Activated T-helper 1 cell treated with anti-CD3 and anti-CD28 coated beads, Interleukin-12 subunit alpha, Interleukin-12 subunit beta, Interleukin-2, Interleukin-4 antibody, amounts not matched to agents 30 ng/mL and 10 ng/mL and 1 ng/mL, durations not matched to agents 14 hours and 24 hours and 36 hours (primary cell): ENCODE results near the gene THAP7. TPM values are rescaled to one million over a fixed set of nuclear protein-coding genes. Genes with fewer than 3 reads are reported as not detected.
"Not testable (repeated sequence)": the region's sequence is repeated elsewhere in the genome, so short reads cannot be mapped to it uniquely, and the experiment has no call there.

Experiments used
- DNase-seq: peaks from one replicate; pipeline ENCODE4 v3.0.0; 2021; ENCODE audit warnings: low spot score
- H3K27ac Mint-ChIP-seq: one replicate; pipeline ENCODE4 v1.8.0; 2021; ENCODE audit warnings: mild to moderate bottlenecking, mixed read lengths
- H3K27me3 Mint-ChIP-seq: one replicate; pipeline ENCODE4 v1.8.0; 2022; ENCODE audit warnings: mild to moderate bottlenecking, moderate library complexity, mixed read lengths; ENCODE audit not compliant: insufficient read depth
- H3K36me3 Mint-ChIP-seq: one replicate; pipeline ENCODE4 v1.8.0; 2021; ENCODE audit warnings: low read depth, mixed read lengths
- H3K4me1 Mint-ChIP-seq: one replicate; pipeline ENCODE4 v1.8.0; 2021; ENCODE audit warnings: low read depth, mixed read lengths
- H3K4me3 Mint-ChIP-seq: one replicate; pipeline ENCODE4 v1.8.0; 2021; ENCODE audit warnings: mild to moderate bottlenecking, moderate library complexity, mixed read lengths
- H3K9me3 Mint-ChIP-seq: one replicate; pipeline ENCODE4 v1.8.0; 2021; ENCODE audit warnings: mixed read lengths
- intact Hi-C: fragments of 100-400 bp; cut with micrococcal nuclease; formaldehyde crosslinking; loops from one replicate; pipeline ENCODE4 v1.15.1; 2024
- total RNA-seq: library from RNA; stranded (reverse); gene quantifications from 2 replicates; pipeline ENCODE4 v1.2.3, GENCODE V29; 2022

Gene THAP7
- total RNA-seq, 1 donor from 2014 or later, result 35.1 TPM

DNA sequence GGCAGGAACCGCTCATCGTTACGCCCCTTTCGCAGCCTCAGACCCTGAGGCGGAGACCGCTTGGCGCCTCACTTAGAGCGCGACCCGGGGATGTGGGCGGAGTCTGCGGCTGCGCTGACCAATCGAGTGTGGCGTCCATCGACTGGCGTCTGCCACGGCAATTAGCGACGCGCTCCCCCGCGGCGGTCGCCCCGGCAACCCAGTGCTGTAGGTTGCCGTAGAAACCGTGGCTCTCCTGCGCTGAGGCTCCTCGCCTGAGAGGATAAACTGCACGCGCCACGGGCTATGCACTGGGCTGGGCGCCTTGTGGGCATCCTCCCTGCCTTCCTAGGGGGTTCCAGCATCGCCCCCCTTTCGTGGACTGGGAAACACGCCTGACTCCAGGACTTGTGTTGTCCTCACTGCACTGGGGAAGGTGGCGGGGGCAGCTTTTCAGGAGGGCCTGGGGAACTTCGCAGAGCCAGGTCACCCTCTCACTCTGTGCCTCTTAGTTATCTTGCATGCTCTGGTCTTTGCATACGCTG, 12.3 kb upstream of the THAP7 start:
- Mint-ChIP-seq H3K4me1 (peaks cover 15% of the 10 kb centered on the region), H3K27ac (peak overlapping the region; percentile 63), H3K36me3 (no peaks in the 10 kb centered on the region), H3K27me3 (peaks cover 5% of the 10 kb centered on the region), H3K4me3 (peak overlapping the region; percentile 67), H3K9me3 (no peaks in the 10 kb centered on the region)
- peak; percentile 75 for DNase-seq
- intact Hi-C loops, result loop anchor here (1.0 kb wide), 3 partner anchors 12 to 32 kb away; partner anchors contain the start of genes LRRC74B, LZTR1 and THAP7

DNA sequence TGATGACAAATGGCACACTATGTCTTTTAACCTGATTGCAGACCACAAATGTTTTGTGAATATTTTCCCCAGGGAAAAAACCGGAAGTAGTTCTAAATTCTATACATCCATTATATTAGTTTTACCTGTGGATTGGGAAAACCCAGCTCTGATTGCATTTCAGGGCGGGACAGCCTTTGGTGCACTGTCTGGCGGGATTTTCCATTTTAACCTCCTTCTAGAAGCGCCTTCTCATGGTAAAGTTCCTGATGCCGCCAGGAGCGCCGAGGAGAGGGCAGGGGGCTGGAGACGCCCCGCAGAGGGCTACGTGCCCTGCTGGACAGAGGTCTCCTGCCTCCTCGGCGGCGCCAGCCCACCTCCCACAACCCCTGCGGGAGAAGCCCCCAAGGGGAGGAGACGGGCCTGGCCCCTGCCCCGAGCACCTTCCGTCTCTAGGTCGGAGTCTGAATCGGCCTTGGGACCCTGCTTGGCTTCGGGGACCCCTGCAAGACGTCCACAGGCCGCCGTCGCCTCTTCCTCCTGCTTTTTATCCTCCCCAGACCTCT, 11.8 kb upstream of the THAP7 start:
- DNase-seq, result no peak
- intact Hi-C loops, result loop anchor here (1.0 kb wide), 3 partner anchors 11 to 32 kb away; partner anchors contain the start of genes LRRC74B, LZTR1 and THAP7
- Mint-ChIP-seq H3K4me1 (peaks cover 15% of the 10 kb centered on the region), H3K9me3 (no peaks in the 10 kb centered on the region), H3K4me3 (peak overlapping the region; percentile 67), H3K27me3 (peaks cover 5% of the 10 kb centered on the region), H3K36me3 (no peaks in the 10 kb centered on the region), H3K27ac (peak overlapping the region; percentile 34)

DNA sequence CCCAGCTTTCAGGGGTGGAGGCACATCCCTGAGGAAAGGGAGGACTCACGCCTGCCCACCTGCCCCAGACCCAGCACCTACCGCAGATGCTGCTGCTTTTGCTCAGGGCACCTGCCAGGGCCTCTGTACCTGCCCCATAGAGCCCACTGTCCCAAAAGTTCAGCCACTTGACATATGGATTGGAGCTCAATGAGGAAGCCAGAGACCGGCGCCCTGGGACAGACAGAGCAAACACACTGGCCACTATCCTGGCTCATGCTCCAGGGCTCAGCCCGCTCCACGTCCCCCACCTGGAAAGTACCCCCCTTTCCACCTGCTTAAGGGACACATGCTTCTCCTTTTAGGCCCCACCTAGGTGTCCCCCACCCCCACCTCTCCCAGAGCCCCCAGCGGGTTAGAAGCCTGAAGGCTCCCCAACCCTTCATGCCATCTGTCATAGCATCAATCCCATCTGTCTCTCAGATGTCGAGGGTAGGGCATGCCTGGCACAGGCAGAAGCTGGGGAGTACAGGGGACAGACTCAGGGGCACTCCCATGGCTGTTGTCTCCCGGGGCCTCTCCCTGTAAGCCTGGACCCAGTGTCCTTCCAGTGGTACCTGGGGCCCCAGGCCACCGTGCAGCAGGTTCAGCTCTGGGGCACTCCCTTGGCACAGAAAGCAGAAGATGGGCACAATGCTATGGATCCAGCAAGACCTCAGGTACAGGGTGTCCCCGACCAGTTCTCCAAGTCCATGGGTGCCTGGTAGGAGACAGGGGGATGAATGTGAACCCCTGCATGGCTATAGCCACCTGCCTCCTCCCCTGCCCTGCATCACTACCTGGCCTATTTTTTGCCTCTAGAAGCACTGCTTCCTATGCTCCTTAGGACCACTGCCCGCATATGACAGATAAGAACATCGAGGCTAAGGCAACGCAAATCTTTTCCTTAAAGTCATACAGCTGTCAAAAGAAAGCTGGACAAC, 10.8 kb upstream of the THAP7 start:
- intact Hi-C loops, result no loop called here
- Mint-ChIP-seq H3K27me3 (peaks cover 5% of the 10 kb centered on the region), H3K9me3 (no peaks in the 10 kb centered on the region), H3K4me1 (peaks cover 15% of the 10 kb centered on the region), H3K27ac (no peak overlapping the region), H3K4me3 (no peak overlapping the region), H3K36me3 (no peaks in the 10 kb centered on the region)
- no peak for DNase-seq

DNA sequence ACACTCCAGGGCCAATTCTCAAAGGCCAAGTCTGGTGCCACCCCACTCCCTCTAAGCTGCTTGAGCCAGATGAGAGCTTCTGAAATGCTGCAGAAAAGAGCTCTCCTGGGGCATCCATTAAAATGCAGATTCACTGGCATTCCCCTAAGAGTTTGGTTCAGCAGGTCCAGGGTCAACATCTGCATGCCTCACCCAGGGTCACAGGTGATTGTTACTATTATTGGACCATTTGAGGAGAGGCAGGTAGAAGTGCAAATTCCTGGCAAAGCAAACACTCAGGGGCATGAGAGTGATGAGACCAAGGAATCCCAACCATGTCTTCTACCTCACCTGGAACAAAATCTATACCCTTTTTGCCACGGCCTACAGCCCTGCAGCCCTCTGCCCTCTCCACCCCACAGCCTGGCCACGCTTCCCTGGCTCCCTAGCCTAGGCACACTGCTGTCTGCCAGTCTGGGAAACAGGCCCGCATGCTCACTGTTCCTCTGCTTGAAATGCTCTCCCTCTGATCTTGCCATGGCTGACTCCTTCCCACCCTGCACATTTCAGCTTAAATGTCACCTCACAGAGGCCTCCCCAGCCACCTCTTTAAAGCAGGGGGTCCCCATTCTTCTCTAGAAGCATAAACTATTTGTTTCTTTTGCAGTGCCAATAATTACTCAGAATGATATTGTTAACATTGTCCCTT, 8.7 kb upstream of the THAP7 start:
- Mint-ChIP-seq H3K27me3 (peaks cover 11% of the 10 kb centered on the region), H3K36me3 (no peaks in the 10 kb centered on the region), H3K9me3 (no peaks in the 10 kb centered on the region), H3K27ac (no peak overlapping the region), H3K4me1 (peaks cover 15% of the 10 kb centered on the region), H3K4me3 (no peak overlapping the region)
- no peak for DNase-seq
- intact Hi-C loops, result no loop called here

DNA sequence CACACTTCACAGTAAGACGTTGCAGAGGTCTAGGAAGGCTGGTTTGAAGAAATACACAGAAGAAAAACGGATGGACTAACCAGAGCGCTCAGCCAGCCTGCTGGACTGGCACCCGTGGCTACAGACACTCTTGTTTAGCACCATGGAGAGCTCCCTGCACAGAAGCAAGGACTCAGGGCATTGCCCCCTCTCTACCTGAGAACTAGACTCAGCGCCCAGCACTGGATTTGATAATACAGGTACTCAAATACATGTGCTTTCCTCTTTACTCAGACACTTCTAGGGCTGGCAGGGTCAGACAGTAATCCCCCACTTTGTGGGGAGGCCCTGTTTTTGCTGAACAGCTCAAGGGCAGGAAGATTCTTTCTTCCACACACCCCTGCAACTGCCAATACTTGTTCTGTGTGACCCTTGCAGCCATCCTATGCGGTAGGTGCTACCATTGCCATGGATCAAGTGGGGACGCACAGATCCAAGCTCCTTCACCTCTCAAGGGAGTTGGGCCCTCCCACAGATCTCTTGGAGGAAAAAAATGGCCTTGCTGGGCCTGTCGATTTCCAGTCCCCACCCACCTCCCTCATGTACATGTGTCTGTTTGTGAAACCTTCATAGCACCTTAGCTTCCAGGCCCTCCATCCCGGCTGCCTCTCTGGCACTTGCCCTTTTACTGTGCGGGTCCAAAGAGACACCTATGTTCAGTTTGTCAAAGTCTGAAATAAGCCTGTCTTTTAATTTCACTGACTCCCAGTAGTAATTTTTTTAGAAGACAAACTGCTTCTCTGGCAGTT, 7.9 kb upstream of the THAP7 start:
- no peak for DNase-seq
- H3K27me3 Mint-ChIP-seq, result peaks cover 11% of the 10 kb centered on the region
- peaks cover 10% of the 10 kb centered on the region for H3K4me1 Mint-ChIP-seq
- no peak overlapping the region for H3K4me3 Mint-ChIP-seq
- H3K36me3 Mint-ChIP-seq, result no peaks in the 10 kb centered on the region
- H3K9me3 Mint-ChIP-seq, result no peaks in the 10 kb centered on the region
- intact Hi-C loops, result loop anchor here (10.0 kb wide), 1 partner anchor 895 kb away; the partner anchor contains the start of genes RANBP1 and TRMT2A
- no peak overlapping the region for H3K27ac Mint-ChIP-seq

DNA sequence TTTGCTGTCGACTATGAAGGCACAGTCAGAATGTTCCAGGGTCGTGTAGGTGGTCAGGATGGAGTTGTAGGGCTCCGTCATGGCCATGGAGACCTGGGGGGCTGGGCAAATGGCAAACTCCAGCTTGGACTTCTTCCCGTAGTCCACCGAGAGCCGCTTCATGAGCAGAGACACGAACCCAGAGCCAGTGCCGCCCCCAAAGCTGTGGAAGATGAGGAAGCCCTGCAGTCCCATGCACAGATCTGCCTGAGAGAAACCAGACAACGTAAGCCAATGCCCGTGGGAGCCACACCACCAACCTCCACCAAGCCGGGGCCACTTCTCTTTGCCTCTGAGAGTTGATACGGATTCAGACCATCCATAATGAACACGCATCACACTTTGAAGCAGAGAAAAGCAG, 7.3 kb upstream of the THAP7 start:
- intact Hi-C loops, result loop anchor here (10.0 kb wide), 1 partner anchor 894 kb away; the partner anchor contains the start of genes RANBP1 and TRMT2A
- not testable (repeated sequence) for H3K4me1 Mint-ChIP-seq, DNase-seq

DNA sequence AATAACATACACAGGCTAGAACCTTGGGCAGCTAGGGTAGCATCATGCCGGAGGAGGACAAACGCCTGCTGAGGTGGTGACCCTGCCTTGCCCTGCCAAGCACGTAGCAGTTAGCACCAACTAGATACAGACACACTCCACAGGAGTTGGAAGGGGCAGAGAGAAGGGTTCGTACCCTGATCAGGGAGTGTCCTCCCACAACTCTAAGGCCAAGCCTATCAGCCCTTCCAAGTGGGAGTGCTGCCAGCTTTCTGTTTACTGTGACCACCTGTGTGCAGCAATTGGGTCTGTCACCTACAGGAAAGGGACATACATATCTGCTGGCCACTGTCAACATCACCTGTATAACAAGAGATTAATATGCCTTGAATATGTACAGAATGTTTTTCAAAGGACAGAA, 1.9 kb upstream of the THAP7 start:
- Mint-ChIP-seq H3K27me3 (peaks cover 6% of the 10 kb centered on the region), H3K4me1 (peaks cover 8% of the 10 kb centered on the region), H3K36me3 (peaks cover 3% of the 10 kb centered on the region), H3K27ac (no peak overlapping the region), H3K9me3 (no peaks in the 10 kb centered on the region), H3K4me3 (peak overlapping the region; percentile 89)
- intact Hi-C loops, result loop anchor here (5.0 to 10.0 kb wide), 5 partner anchors 41 to 889 kb away; partner anchors contain the start of genes DGCR6L, MED15, RANBP1 and SDF2L1
- DNase-seq, result no peak

More for the DNA sequence above, 7.3 kb upstream of the THAP7 start:
- H3K4me3 Mint-ChIP-seq, H3K27me3 Mint-ChIP-seq, H3K9me3 Mint-ChIP-seq, H3K36me3 Mint-ChIP-seq, H3K27ac Mint-ChIP-seq: not testable (repeated sequence)

DNA sequence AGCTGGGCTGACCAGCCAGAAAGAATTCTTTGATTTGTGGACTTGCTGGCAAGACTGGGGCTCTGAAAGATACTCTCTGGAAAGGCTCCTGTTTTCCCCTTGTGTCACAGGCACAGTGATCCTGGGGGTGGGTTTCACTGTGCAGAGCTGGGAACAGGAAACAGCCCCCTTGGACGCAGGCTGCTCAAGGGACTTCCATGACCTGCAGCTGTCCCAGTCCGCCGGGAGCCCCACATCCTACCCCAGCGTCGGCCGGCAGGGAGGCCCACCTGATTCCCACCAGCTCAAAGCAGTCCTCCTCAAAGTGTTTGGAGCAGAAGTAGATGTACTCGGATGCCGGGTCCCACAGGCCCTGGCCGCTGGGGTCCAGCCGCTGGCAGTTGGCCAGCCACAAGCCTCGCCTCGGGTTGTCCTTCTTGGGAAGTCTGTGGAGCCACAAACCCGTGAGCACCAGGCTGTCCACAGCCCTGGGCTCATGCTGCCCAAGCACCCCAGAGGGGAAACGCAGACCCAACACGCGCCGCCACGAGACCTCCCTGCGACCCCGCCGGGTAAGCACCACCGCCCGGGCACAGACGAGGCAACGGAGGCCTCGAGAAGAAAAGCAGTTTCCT, 824 bp downstream of the THAP7 start:
- Mint-ChIP-seq H3K27ac (peak overlapping the region; percentile 99), H3K27me3 (no peaks in the 10 kb centered on the region), H3K4me1 (peaks cover 8% of the 10 kb centered on the region), H3K4me3 (peak overlapping the region; percentile 89), H3K9me3 (no peaks in the 10 kb centered on the region), H3K36me3 (peaks cover 8% of the 10 kb centered on the region)
- no peak for DNase-seq
- intact Hi-C loops, result loop anchor here (1.0 to 10.0 kb wide), 7 partner anchors 39 to 886 kb away; partner anchors contain the start of genes DGCR6L, MED15, PI4KA and RANBP1

DNA sequence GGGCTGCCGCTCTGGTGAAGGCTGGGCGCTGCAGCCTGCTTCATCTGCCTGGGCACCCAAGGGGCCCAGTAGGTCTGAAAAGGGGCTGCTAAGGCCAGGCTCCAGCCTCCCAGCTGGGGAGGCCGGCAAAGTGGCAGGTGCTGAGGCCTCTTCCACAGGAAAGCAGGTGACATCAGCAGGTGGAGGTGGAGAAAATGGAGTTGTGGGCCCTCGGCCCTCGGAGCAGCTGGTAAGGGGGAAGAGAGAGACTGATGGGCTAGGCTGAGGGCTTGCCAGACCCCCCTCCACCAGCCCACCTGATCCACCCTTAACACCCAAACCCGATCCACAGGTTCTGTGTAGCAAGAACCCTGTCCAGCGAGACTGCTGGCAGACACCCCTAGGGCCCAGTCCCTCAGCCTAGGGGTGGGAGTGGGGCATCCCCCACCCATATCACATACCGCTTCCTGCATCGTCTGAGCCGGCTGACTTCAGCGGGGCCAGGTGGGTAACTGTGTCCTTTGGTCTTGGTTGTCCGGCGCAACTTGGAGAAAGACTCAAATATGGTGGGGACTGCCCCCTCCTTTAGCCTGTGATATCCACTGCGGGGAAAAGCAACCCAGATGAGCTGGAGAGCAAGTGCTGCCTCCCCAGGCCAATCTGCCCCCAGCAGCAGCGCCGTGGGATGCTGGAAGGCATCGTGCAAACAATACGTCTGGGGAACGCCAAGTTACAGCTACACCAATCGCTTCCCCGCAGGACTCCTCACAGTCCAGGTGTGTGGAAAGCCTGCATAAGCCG, 1.5 kb downstream of the THAP7 start:
- no peaks in the 10 kb centered on the region for H3K27me3 Mint-ChIP-seq
- peak overlapping the region; percentile 89 for H3K4me3 Mint-ChIP-seq
- no peak for DNase-seq
- peaks cover 8% of the 10 kb centered on the region for H3K36me3 Mint-ChIP-seq
- H3K4me1 Mint-ChIP-seq, result peaks cover 8% of the 10 kb centered on the region
- no peaks in the 10 kb centered on the region for H3K9me3 Mint-ChIP-seq
- intact Hi-C loops, result loop anchor here (5.0 to 10.0 kb wide), 5 partner anchors 38 to 886 kb away; partner anchors contain the start of genes DGCR6L, MED15, RANBP1 and SDF2L1
- H3K27ac Mint-ChIP-seq, result peak overlapping the region; percentile 52

DNA sequence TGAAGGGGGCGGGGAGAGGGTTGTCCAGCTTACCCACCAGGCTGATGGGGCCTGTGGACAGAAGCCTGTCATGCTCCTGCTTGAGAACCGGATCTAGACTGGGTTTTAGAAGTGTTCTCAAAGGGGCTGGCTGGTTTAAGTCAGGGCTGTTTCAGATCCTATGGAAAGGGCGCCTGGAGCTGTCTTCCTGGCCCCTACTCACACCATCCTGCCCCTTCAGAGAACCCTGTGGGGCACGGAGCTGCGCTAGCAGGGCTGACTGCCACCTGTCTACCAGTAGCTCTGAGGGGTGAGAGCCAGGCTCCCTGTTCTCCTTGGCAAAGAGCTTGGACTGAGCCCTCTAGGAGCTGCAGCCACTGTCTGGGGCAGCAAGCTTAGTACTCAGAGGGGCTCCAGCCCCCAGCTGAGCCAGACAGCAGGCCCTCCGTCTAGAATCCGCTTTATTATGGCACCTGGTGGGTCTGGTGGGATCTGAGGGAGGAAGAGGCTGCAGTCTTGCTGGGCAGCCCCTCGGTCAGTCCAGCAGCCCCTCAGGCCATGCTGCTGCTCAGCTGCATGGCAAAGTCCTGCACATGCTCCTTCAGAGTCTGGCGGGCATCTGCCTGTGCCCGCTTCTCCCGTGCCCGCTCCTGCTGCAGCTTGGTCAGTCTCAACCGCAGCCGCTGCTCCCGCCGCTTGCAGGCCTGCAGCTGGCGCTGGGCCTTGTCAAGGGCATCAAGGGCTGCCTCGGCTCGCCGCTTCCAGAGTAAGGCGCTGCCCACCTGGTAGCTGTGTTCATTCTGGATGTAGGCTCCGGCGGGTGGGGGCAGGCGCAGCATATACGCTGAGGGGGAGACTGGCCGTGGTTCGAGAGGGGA, 2.3 kb downstream of the THAP7 start:
- H3K27ac Mint-ChIP-seq, result no peak overlapping the region
- H3K36me3 Mint-ChIP-seq, result peaks cover 10% of the 10 kb centered on the region
- no peaks in the 10 kb centered on the region for H3K27me3 Mint-ChIP-seq
- peak overlapping the region; percentile 89 for H3K4me3 Mint-ChIP-seq
- intact Hi-C loops, result loop anchor here (5.0 to 10.0 kb wide), 5 partner anchors 37 to 885 kb away; partner anchors contain the start of genes DGCR6L, MED15, RANBP1 and SDF2L1
- DNase-seq, result no peak
- no peaks in the 10 kb centered on the region for H3K9me3 Mint-ChIP-seq
- H3K4me1 Mint-ChIP-seq, result peaks cover 8% of the 10 kb centered on the region
